Breast epithelium (tissue), 3 donors: ENCODE data around the gene KIF1C.

Source experiments
- CTCF ChIP-seq, 3 donors: fragments of 450-650 bp; IDR thresholded peaks; one replicate each; pipeline ENCODE4 v1.5.1; 2016 to 2017; ENCODE audit warnings: antibody characterized with exemption in 3 of 3, mild to moderate bottlenecking in 3 of 3, moderate library complexity in 3 of 3
- POLR2A ChIP-seq: fragments of 450-650 bp; IDR thresholded peaks from one replicate; pipeline ENCODE4 v1.6.1; 2016; ENCODE audit warnings: antibody characterized with exemption, mild to moderate bottlenecking, moderate library complexity
- POLR2AphosphoS5 ChIP-seq, 3 donors: sonication (generic); formaldehyde crosslinking; IDR thresholded peaks; one replicate each; pipeline ENCODE4 v1.6.1; 2017; ENCODE audit warnings: antibody characterized with exemption in 3 of 3

GRCh38 chr17:4949321-4950074 is 48.3 kb upstream of the KIF1C start:
- TF ChIP-seq CTCF (IDR thresholded peaks at IDR 0.05) (no peak), POLR2AphosphoS5 (IDR thresholded peaks at IDR 0.05) (peak in 1 of 3 donors; percentile 13), POLR2A (no peak)
